HepG2 (cell line): ENCODE results near the gene COX4I1. TPM values are rescaled to one million over a fixed set of nuclear protein-coding genes. Genes with fewer than 3 reads are reported as not detected.

Source experiments
- ATAC-seq: fragments of 200-7000 bp; cut with Tn5 transposase; 3 replicates; pipeline ENCODE4 v1.9.1; 2020; ENCODE audit warnings: mild to moderate bottlenecking, moderate library complexity
- BruUV-seq: library from RNA; stranded (reverse); fragments of 400-500 nt; replicated peaks from 2 replicates; lab custom pipeline; 2021; lab: Mats Ljungman, UMichigan
- CTCF ChIA-PET: fragments of 300-600 bp; formaldehyde crosslinking; extraction: SDS; loops from one replicate; lab custom pipeline; 2021; ENCODE audit warnings: low total read pairs, inconsistent platforms, low intra/inter-chr PET ratio; lab: Yijun Ruan, JAX
- POLR2A ChIA-PET: fragments of 350-600 bp; sonication (Branson Sonifier 250); formaldehyde crosslinking; loops from one replicate; lab custom pipeline; 2020; ENCODE audit warnings: antibody characterized with exemption, inconsistent platforms; lab: Yijun Ruan, JAX
- DNase-seq: peaks from one replicate; pipeline ENCODE4 v3.0.0-alpha.2; 2015; ENCODE audit warnings: low spot score
- FAIRE-seq: peaks from 3 replicates; lab custom pipeline; 2011; peaks lifted over from hg19 to GRCh38; lab: Jason Lieb, UNC
- H2AFZ ChIP-seq: one replicate; pipeline ENCODE4 v1.6.1; 2011; ENCODE audit warnings: low read length, inconsistent platforms
- H3K27ac ChIP-seq: fragments of 300-600 bp; 3 replicates; pipeline ENCODE4 v1.8.0; 2011; ENCODE audit warnings: mixed run types, mild to moderate bottlenecking, mixed read lengths, low read length, inconsistent platforms; ENCODE audit not compliant: insufficient read depth; ENCODE audit errors: extremely low read length
- H3K27me3 ChIP-seq, 2 experiments: fragments of 200-600 bp in 1 of 2; 2 replicates in 1 of 2; 3 replicates in 1 of 2; pipeline versions ENCODE4 v1.6.0 to v1.8.0; 2011; ENCODE audit warnings: low read length in 2 of 2, mild to moderate bottlenecking in 2 of 2, moderate library complexity in 2 of 2, inconsistent platforms in 1 of 2; ENCODE audit not compliant: insufficient read depth in 2 of 2, control insufficient read depth in 1 of 2
- H3K36me3 ChIP-seq, 2 experiments: fragments of 200-600 bp in 1 of 2; replicated peaks in 1 of 2; 2 replicates in 1 of 2; 3 replicates in 1 of 2; pipeline versions ENCODE4 v1.5.1 to v1.8.0; 2011; ENCODE audit warnings: low read length in 2 of 2, inconsistent platforms in 1 of 2; ENCODE audit not compliant: insufficient read depth in 2 of 2, control insufficient read depth in 1 of 2
- H3K4me1 ChIP-seq: 2 replicates; pipeline ENCODE4 v1.5.1; 2012; ENCODE audit warnings: low read length, inconsistent platforms; ENCODE audit not compliant: insufficient read depth
- H3K4me2 ChIP-seq: 2 replicates; pipeline ENCODE4 v1.6.0; 2011; ENCODE audit warnings: low read depth, low read length, inconsistent platforms
- H3K4me3 ChIP-seq, 3 experiments: fragments of 200-600 bp in 1 of 3; sonication (generic), shearing (Covaris generic) in 1 of 3; replicated peaks in 1 of 3; 2 replicates each; pipeline ENCODE4 v1.5.1; 2011 to 2016; ENCODE audit warnings: low read length in 3 of 3, inconsistent platforms in 2 of 3, low read depth in 2 of 3, mild to moderate bottlenecking in 2 of 3, control low read depth in 1 of 3, mixed read lengths in 1 of 3; ENCODE audit not compliant: insufficient read depth in 1 of 3
- H3K79me2 ChIP-seq: one replicate; pipeline ENCODE4 v1.6.1; 2011; ENCODE audit warnings: low read length, inconsistent platforms; ENCODE audit not compliant: insufficient read depth
- H3K9ac ChIP-seq: 2 replicates; pipeline ENCODE4 v1.6.0; 2011; ENCODE audit warnings: mild to moderate bottlenecking, low read depth, low read length, inconsistent platforms; ENCODE audit not compliant: insufficient read depth
- H3K9me3 ChIP-seq: 2 replicates; pipeline ENCODE4 v1.5.1; 2012; ENCODE audit warnings: mild to moderate bottlenecking, low read length
- H4K20me1 ChIP-seq: 2 replicates; pipeline ENCODE4 v1.6.0; 2011; ENCODE audit warnings: inconsistent platforms, mild to moderate bottlenecking, low read length, moderate library complexity; ENCODE audit not compliant: insufficient read depth
- FOXO4 ChIP-seq: sonication (generic); formaldehyde crosslinking; conservative IDR thresholded peaks from 2 replicates; pipeline ENCODE4 v1.8.1; 2023; ENCODE audit warnings: missing genetic modification reagents
- MYC ChIP-seq: sonication (generic); formaldehyde crosslinking; IDR thresholded peaks from 2 replicates; pipeline ENCODE4 v1.9.0; 2021; ENCODE audit warnings: missing genetic modification reagents, borderline replicate concordance
- NFYB ChIP-seq: sonication (generic); formaldehyde crosslinking; IDR thresholded peaks from 2 replicates; pipeline ENCODE4 v1.4.0; 2020; ENCODE audit warnings: missing genetic modification reagents
- PHF21A ChIP-seq: sonication (generic); formaldehyde crosslinking; IDR thresholded peaks from 2 replicates; pipeline ENCODE4 v1.5.0; 2020; ENCODE audit warnings: mild to moderate bottlenecking, missing genetic modification reagents
- RFXAP ChIP-seq: sonication (generic); formaldehyde crosslinking; IDR thresholded peaks from 2 replicates; pipeline ENCODE4 v1.4.0; 2020; ENCODE audit warnings: missing genetic modification reagents, borderline replicate concordance
- SRY ChIP-seq: sonication (generic); formaldehyde crosslinking; IDR thresholded peaks from 2 replicates; pipeline ENCODE4 v1.8.0; 2022; ENCODE audit warnings: mild to moderate bottlenecking, missing genetic modification reagents
- ZBTB38 ChIP-seq: sonication (generic); formaldehyde crosslinking; IDR thresholded peaks from 2 replicates; pipeline ENCODE4 v1.5.1; 2020; ENCODE audit warnings: mild to moderate bottlenecking, missing genetic modification reagents
- ZNF318 ChIP-seq: sonication (generic); formaldehyde crosslinking; IDR thresholded peaks from 2 replicates; pipeline ENCODE4 v1.4.0; 2020; ENCODE audit warnings: mild to moderate bottlenecking, missing genetic modification reagents
- ZSCAN22 ChIP-seq: sonication (generic); formaldehyde crosslinking; IDR thresholded peaks from 2 replicates; pipeline ENCODE4 v1.4.0; 2020; ENCODE audit warnings: mild to moderate bottlenecking, missing genetic modification reagents
- WGBS: methylation state at CpG from one replicate; pipeline ENCODE4 v1.1.6; 2017; ENCODE audit warnings: low lambda C conversion rate; 5-methylcytosine and 5-hydroxymethylcytosine counted together
- in situ Hi-C: cut with HindIII; loops from 2 replicates; pipeline ENCODE4 v1.10.0; 2017; ENCODE audit warnings: low pct_unique_long_range_greater_than_20kb; ENCODE audit not compliant: extremely low pct_ligation_motif_present
- intact Hi-C: fragments of 100-400 bp; cut with micrococcal nuclease; formaldehyde crosslinking; loops from one replicate; pipeline ENCODE4 v1.10.0; 2022; ENCODE audit not compliant: unreplicated experiment
- polyA plus RNA-seq, 8 experiments: library from polyadenylated mRNA; depleted of rRNA in 3 of 8; stranded (reverse) in 7 of 8; unstranded in 1 of 8; fragments of >200 nt; fragmentation: Illumina TruSeq in 4 of 8; extraction: Trizol in 4 of 8; gene quantifications; 2 replicates each; pipeline versions ENCODE4 v1.2.1 to v1.2.3, GENCODE V29; 2011 to 2016; ENCODE audit warnings: low read depth in 4 of 8, missing spikeins in 1 of 8, mixed read lengths in 1 of 8; ENCODE audit not compliant: insufficient read depth in 1 of 8
- total RNA-seq, 5 experiments: library from RNA; depleted of rRNA; stranded (reverse); fragments of >200 nt; fragmentation: Illumina TruSeq; extraction: Trizol; gene quantifications; 2 replicates each; pipeline ENCODE4 v1.2.3, GENCODE V29; 2016; ENCODE audit warnings: low read depth in 1 of 5

COX4I1 gene
- total and polyA plus RNA-seq, 2 of the 13 experiments (the other 11 are each of a cell fraction or from before 2014, with no cell fraction given) = 658 to 902 TPM

- no peak for TF ChIP-seq ZNF318 (CRISPR knock-in tag)
- TF ChIP-seq NFYB (CRISPR knock-in tag) = no peak
- no peak for TF ChIP-seq SRY (CRISPR knock-in tag)
- TF ChIP-seq, all 625 proteins: peak for 7
Measured at GRCh38 chr16:85800321-85800669, 800 bp downstream of the COX4I1 start (continued).

- H3K27ac ChIP-seq = no peak overlapping the region
- CTCF ChIA-PET = no interaction called here
- H3K4me1 ChIP-seq = peaks cover 21% of the 10 kb centered on the region
- H3K4me2 ChIP-seq = no peak overlapping the region
- H4K20me1 ChIP-seq = peaks cover 16% of the 10 kb centered on the region
- no peak for ATAC-seq
- TF ChIP-seq RFXAP (CRISPR knock-in tag) = no peak
- no peak for TF ChIP-seq MYC (CRISPR knock-in tag)
- TF ChIP-seq PHF21A = no peak
- TF ChIP-seq FOXO4 = no peak
- 0 out of 2 replicates have a peak, but pooled peaks have one; percentile 30 for TF ChIP-seq ZBTB38 (CRISPR knock-in tag)
- TF ChIP-seq ZSCAN22 (CRISPR knock-in tag) = no peak
- H3K9me3 ChIP-seq = no peaks in the 10 kb centered on the region
- no peak for DNase-seq
- POLR2A ChIA-PET = no interaction called here
- H3K79me2 ChIP-seq = peaks cover 43% of the 10 kb centered on the region
- H3K9ac ChIP-seq = no peak overlapping the region
- in situ Hi-C loops (loop anchor here (25.0 kb wide), 1 partner anchor 709 kb away; the partner anchor contains the start of gene FOXF1), intact Hi-C loops (no loop called here)
- WGBS = 76% methylated on average over 14 of the region's 14 CpGs
- no TSS peak for BruUV-seq
- no peaks in the 10 kb centered on the region; a peak in 1 of 5 replicates for H3K27me3 ChIP-seq
- no peak overlapping the region for H3K4me3 ChIP-seq
- FAIRE-seq = no peak
- H2AFZ ChIP-seq = no peak overlapping the region
- H3K36me3 ChIP-seq = peaks cover 29 to 59% of the 10 kb centered on the region in 2 experiments
Measured at GRCh38 chr16:85803570-85803969, 4.1 kb downstream of the COX4I1 start.
